Ishikawa (cell line): ENCODE data around the gene TOMM40L.

Experiments used
- CREB1 ChIP-seq: IDR thresholded peaks from 2 replicates; pipeline ENCODE4 v1.6.1; 2012; ENCODE audit warnings: low read depth
- EP300 ChIP-seq: IDR thresholded peaks from 2 replicates; pipeline ENCODE4 v1.6.1; 2012; ENCODE audit warnings: borderline replicate concordance
- MAX ChIP-seq: IDR thresholded peaks from 2 replicates; pipeline ENCODE4 v1.6.1; 2012
- RAD21 ChIP-seq: IDR thresholded peaks from 2 replicates; pipeline ENCODE4 v1.6.1; 2012; ENCODE audit warnings: low read depth
- REST ChIP-seq: IDR thresholded peaks from 2 replicates; pipeline ENCODE4 v1.6.1; 2012; ENCODE audit warnings: low read depth, mild to moderate bottlenecking
- TAF1 ChIP-seq: IDR thresholded peaks from 2 replicates; pipeline ENCODE4 v1.6.1; 2012; ENCODE audit warnings: low read depth, mild to moderate bottlenecking
- TCF12 ChIP-seq: IDR thresholded peaks from 2 replicates; pipeline ENCODE4 v1.6.1; 2012; ENCODE audit warnings: low read depth
- TEAD4 ChIP-seq: IDR thresholded peaks from 2 replicates; pipeline ENCODE4 v1.6.1; 2012
- USF1 ChIP-seq: IDR thresholded peaks from 2 replicates; pipeline ENCODE4 v1.6.1; 2012
- YY1 ChIP-seq: IDR thresholded peaks from 2 replicates; pipeline ENCODE4 v1.6.1; 2012; ENCODE audit warnings: low read depth

- TF ChIP-seq MAX (no peak), REST (no peak), TEAD4 (no peak), TCF12 (no peak), TAF1 (no peak), EP300 (no peak), USF1 (no peak), RAD21 (no peak), YY1 (no peak), CREB1 (no peak)
These were observed 38.5 kb upstream of the TOMM40L start for GRCh38 chr1:161187311-161187710.
